ENCODE measurements around the gene RRBP1. TPM values are rescaled to one million over a fixed set of nuclear protein-coding genes. Genes with fewer than 3 reads are reported as not detected.

RRBP1 gene
- total RNA-seq, 1 donor from 2014 or later = 222 TPM

GRCh38 chr20:17678886-17679285 lies 3.2 kb downstream of the RRBP1 start:
- H3K4me1 Mint-ChIP-seq (ENCODE audit: low read depth) = peaks cover 44% of the 10 kb centered on the region
- no peaks in the 10 kb centered on the region for H3K27me3 Mint-ChIP-seq
- peak overlapping the region; percentile 52 for H3K27ac Mint-ChIP-seq
- DNase-seq (ENCODE audit: low spot score, unreplicated experiment) = no peak
- no peak for TF ChIP-seq CTCF (IDR thresholded peaks at IDR 0.05; ENCODE audit: unreplicated experiment)
- H3K4me3 Mint-ChIP-seq (ENCODE audit: low read depth) = peak overlapping the region; percentile 14
- peaks cover 12% of the 10 kb centered on the region for H3K36me3 Mint-ChIP-seq (ENCODE audit: insufficient read depth)
- H3K9me3 Mint-ChIP-seq (ENCODE audit: low read depth) = no peaks in the 10 kb centered on the region

- DNase-seq (ENCODE audit: low spot score, unreplicated experiment) = no peak
Measured at GRCh38 chr20:17678295-17678694, 3.7 kb downstream of the RRBP1 start.

GRCh38 chr20:17676942-17677341 lies 5.1 kb downstream of the RRBP1 start:
- no peaks in the 10 kb centered on the region for H3K27me3 Mint-ChIP-seq
- peaks cover 16% of the 10 kb centered on the region for H3K36me3 Mint-ChIP-seq (ENCODE audit: insufficient read depth)
- no peak overlapping the region for H3K4me3 Mint-ChIP-seq (ENCODE audit: low read depth)
- TF ChIP-seq CTCF (IDR thresholded peaks at IDR 0.05; ENCODE audit: unreplicated experiment) = no peak
- H3K4me1 Mint-ChIP-seq (ENCODE audit: low read depth) = peaks cover 40% of the 10 kb centered on the region
- H3K27ac Mint-ChIP-seq = peak overlapping the region; percentile 59
- no peak for DNase-seq (ENCODE audit: low spot score, unreplicated experiment)
- H3K9me3 Mint-ChIP-seq (ENCODE audit: low read depth) = no peaks in the 10 kb centered on the region

More at GRCh38 chr20:17678295-17678694, 3.7 kb downstream of the RRBP1 start:
- no peak overlapping the region for H3K4me3 Mint-ChIP-seq (ENCODE audit: low read depth)
- H3K27ac Mint-ChIP-seq = peak overlapping the region; percentile 87
- H3K36me3 Mint-ChIP-seq (ENCODE audit: insufficient read depth) = peaks cover 12% of the 10 kb centered on the region
- H3K4me1 Mint-ChIP-seq (ENCODE audit: low read depth) = peaks cover 42% of the 10 kb centered on the region
- no peaks in the 10 kb centered on the region for H3K9me3 Mint-ChIP-seq (ENCODE audit: low read depth)
- TF ChIP-seq CTCF (IDR thresholded peaks at IDR 0.05; ENCODE audit: unreplicated experiment) = no peak
- no peaks in the 10 kb centered on the region for H3K27me3 Mint-ChIP-seq

GRCh38 chr20:17676378-17676759 lies 5.7 kb downstream of the RRBP1 start:
- TF ChIP-seq CTCF (IDR thresholded peaks at IDR 0.05; ENCODE audit: unreplicated experiment) = no peak
- no peak for DNase-seq (ENCODE audit: low spot score, unreplicated experiment)
- Mint-ChIP-seq H3K9me3 (ENCODE audit: low read depth) (no peaks in the 10 kb centered on the region), H3K36me3 (ENCODE audit: insufficient read depth) (peaks cover 17% of the 10 kb centered on the region), H3K4me3 (ENCODE audit: low read depth) (no peak overlapping the region), H3K27ac (no peak overlapping the region), H3K4me1 (ENCODE audit: low read depth) (peaks cover 40% of the 10 kb centered on the region), H3K27me3 (no peaks in the 10 kb centered on the region)

GRCh38 chr20:17675519-17676377 lies 6.3 kb downstream of the RRBP1 start:
- peaks cover 17% of the 10 kb centered on the region for H3K36me3 Mint-ChIP-seq (ENCODE audit: insufficient read depth)
- H3K9me3 Mint-ChIP-seq (ENCODE audit: low read depth) = no peaks in the 10 kb centered on the region
- H3K27ac Mint-ChIP-seq = no peak overlapping the region
- no peak for TF ChIP-seq CTCF (IDR thresholded peaks at IDR 0.05; ENCODE audit: unreplicated experiment)
- DNase-seq (ENCODE audit: low spot score, unreplicated experiment) = no peak
- H3K4me3 Mint-ChIP-seq (ENCODE audit: low read depth) = no peak overlapping the region
- H3K4me1 Mint-ChIP-seq (ENCODE audit: low read depth) = peaks cover 40% of the 10 kb centered on the region
- no peaks in the 10 kb centered on the region for H3K27me3 Mint-ChIP-seq
